ENCODE measurements around the gene NOP16. TPM values are rescaled to one million over a fixed set of nuclear protein-coding genes. Genes with fewer than 3 reads are reported as not detected.

The NOP16 gene
- total and polyA plus RNA-seq, 2 experiments from 2014 or later: 22.9 to 64.0 TPM

GRCh38 chr5:176413709-176414191, 25.4 kb upstream of the NOP16 start:
- no peak for TF ChIP-seq EZH2phosphoT487 (IDR thresholded peaks at IDR 0.05; ENCODE audit: low read depth, severe bottlenecking, unreplicated experiment)
- TF ChIP-seq CTCF (IDR thresholded peaks at IDR 0.05; ENCODE audit: poor library complexity): no peak
- TF ChIP-seq EZH2 (IDR thresholded peaks at IDR 0.05; ENCODE audit: borderline replicate concordance): no peak
- Histone ChIP-seq H4K20me1 (ENCODE audit: insufficient read depth, poor library complexity, severe bottlenecking) (peaks cover 27% of the 10 kb centered on the region), H2AFZ (no peak overlapping the region), H3K4me1 (ENCODE audit: insufficient read depth) (peaks cover 20% of the 10 kb centered on the region), H3K9me2 (replicated peaks; ENCODE audit: insufficient read depth) (no peaks in the 10 kb centered on the region), H3K27me3 (no peaks in the 10 kb centered on the region), H3K4me2 (peak overlapping the region; percentile 96), H3K27ac (no peak overlapping the region), H3K9me3 (ENCODE audit: low read depth) (no peaks in the 10 kb centered on the region), H3K36me3 (replicated peaks; ENCODE audit: insufficient read depth, low read depth) (no peaks in the 10 kb centered on the region), H3K4me3 (no peak overlapping the region), H3K79me2 (peaks cover 54% of the 10 kb centered on the region)
- DNase-seq (ENCODE audit: low spot score): no peak
- WGBS (ENCODE audit: low lambda C conversion rate, missing lambda C conversion rate): 94% methylated on average over 7 of the region's 7 CpGs

- H3K9me2 ChIP-seq (replicated peaks; ENCODE audit: insufficient read depth): no peaks in the 10 kb centered on the region
- H2AFZ ChIP-seq: no peak overlapping the region
- H3K4me1 ChIP-seq (ENCODE audit: insufficient read depth): peaks cover 20% of the 10 kb centered on the region
- peaks cover 27% of the 10 kb centered on the region for H4K20me1 ChIP-seq (ENCODE audit: insufficient read depth, poor library complexity, severe bottlenecking)
- no peaks in the 10 kb centered on the region for H3K9me3 ChIP-seq (ENCODE audit: low read depth)
- H3K27me3 ChIP-seq: no peaks in the 10 kb centered on the region
- WGBS (ENCODE audit: low lambda C conversion rate, missing lambda C conversion rate): 65% methylated on average over 2 of the region's 2 CpGs
- no peaks in the 10 kb centered on the region for H3K36me3 ChIP-seq (replicated peaks; ENCODE audit: insufficient read depth, low read depth)
- H3K4me3 ChIP-seq: no peak overlapping the region
- peak overlapping the region; percentile 96 for H3K4me2 ChIP-seq
- H3K79me2 ChIP-seq: peaks cover 54% of the 10 kb centered on the region
- DNase-seq (ENCODE audit: low spot score): no peak
- no peak overlapping the region for H3K27ac ChIP-seq
- TF ChIP-seq CTCF (IDR thresholded peaks at IDR 0.05; ENCODE audit: poor library complexity): no peak
Measured at GRCh38 chr5:176413255-176413565, 24.8 kb upstream of the NOP16 start.

GRCh38 chr5:176412517-176413254, 24.3 kb upstream of the NOP16 start:
- TF ChIP-seq CTCF (IDR thresholded peaks at IDR 0.05; ENCODE audit: poor library complexity) (no peak), EZH2phosphoT487 (IDR thresholded peaks at IDR 0.05; ENCODE audit: low read depth, severe bottlenecking, unreplicated experiment) (no peak), EZH2 (IDR thresholded peaks at IDR 0.05; ENCODE audit: borderline replicate concordance) (no peak)
- H3K9me2 ChIP-seq (replicated peaks; ENCODE audit: insufficient read depth): no peaks in the 10 kb centered on the region
- no peaks in the 10 kb centered on the region for H3K27me3 ChIP-seq
- peaks cover 27% of the 10 kb centered on the region for H4K20me1 ChIP-seq (ENCODE audit: insufficient read depth, poor library complexity, severe bottlenecking)
- no peaks in the 10 kb centered on the region for H3K36me3 ChIP-seq (replicated peaks; ENCODE audit: insufficient read depth, low read depth)
- no peak overlapping the region for H3K27ac ChIP-seq
- no peak overlapping the region for H2AFZ ChIP-seq
- 86% methylated on average over 10 of the region's 10 CpGs for WGBS (ENCODE audit: low lambda C conversion rate, missing lambda C conversion rate)
- peak overlapping the region; percentile 96 for H3K4me2 ChIP-seq
- no peaks in the 10 kb centered on the region for H3K9me3 ChIP-seq (ENCODE audit: low read depth)
- H3K79me2 ChIP-seq: peaks cover 54% of the 10 kb centered on the region
- peaks cover 16% of the 10 kb centered on the region for H3K4me1 ChIP-seq (ENCODE audit: insufficient read depth)
- DNase-seq (ENCODE audit: low spot score): no peak
- H3K4me3 ChIP-seq: no peak overlapping the region
